Cerebellar nuclear complex (tissue), 1 donor: ENCODE results near the gene FMN1.

Source experiments
- DNase-seq, 2 experiments: peaks; one replicate each; lab custom pipeline; 2025; lab: John Stamatoyannopoulos, UW

The FMN1 gene

GRCh38 chr15:32922541-32922940, 272.0 kb downstream of the FMN1 start:
- DNase-seq, result no peak

DNA sequence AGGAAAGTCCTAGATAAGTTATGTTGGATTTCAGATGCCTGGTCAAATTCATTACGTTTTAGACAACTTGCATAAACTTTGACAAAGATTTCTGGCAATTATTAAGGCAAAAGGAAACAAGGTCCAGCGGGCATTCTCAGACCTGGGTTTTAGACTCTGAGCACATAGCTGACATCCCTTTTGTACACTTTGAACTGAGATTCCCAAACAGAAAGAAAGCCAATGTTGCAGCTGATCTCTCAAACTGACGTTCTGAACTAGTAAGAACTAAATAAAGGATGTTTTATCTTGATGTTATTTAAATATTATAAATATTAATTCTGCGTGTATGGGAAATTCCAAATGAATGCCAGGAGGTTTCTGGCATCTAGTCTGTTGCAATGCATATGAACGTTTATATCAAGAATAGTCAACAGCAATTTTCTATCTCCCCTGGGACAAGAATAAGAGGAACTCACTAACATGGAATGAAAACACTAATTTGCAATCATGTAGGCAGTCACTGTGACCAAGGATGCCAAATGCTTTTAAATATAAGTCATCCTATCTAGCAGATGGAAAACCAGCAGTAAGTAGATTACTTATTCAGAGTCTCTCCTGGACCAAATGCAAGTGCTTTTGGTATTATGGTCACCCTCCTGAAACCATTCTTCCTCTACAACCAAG, 274.6 kb downstream of the FMN1 start:
- no peak for DNase-seq

- no peak for DNase-seq
Observed at GRCh38 chr15:32918547-32918946, 276.0 kb downstream of the FMN1 start.

GRCh38 chr15:32910839-32911238, 283.7 kb downstream of the FMN1 start:
- DNase-seq, result no peak

DNA sequence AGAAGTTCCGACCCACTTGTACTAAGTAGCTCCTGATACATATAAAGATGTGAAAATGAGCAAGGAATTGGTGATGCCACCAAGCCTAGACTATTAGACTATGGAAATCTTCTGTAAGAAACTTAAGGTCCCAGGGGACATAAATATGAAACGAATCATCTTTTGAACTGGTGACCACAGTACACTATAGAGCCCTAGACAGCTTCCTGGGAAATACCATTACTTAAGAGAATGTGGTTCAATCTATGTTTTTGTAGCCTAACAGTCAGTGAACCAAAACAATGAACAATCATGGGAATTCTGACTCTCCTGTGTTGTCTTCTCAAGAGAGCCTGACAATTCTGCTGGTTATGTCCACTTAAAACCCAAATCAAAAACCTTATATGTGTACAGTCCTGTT, 285.1 kb downstream of the FMN1 start:
- no peak for DNase-seq

- DNase-seq, result no peak
Observed at GRCh38 chr15:32908872-32909271, 285.6 kb downstream of the FMN1 start.

DNA sequence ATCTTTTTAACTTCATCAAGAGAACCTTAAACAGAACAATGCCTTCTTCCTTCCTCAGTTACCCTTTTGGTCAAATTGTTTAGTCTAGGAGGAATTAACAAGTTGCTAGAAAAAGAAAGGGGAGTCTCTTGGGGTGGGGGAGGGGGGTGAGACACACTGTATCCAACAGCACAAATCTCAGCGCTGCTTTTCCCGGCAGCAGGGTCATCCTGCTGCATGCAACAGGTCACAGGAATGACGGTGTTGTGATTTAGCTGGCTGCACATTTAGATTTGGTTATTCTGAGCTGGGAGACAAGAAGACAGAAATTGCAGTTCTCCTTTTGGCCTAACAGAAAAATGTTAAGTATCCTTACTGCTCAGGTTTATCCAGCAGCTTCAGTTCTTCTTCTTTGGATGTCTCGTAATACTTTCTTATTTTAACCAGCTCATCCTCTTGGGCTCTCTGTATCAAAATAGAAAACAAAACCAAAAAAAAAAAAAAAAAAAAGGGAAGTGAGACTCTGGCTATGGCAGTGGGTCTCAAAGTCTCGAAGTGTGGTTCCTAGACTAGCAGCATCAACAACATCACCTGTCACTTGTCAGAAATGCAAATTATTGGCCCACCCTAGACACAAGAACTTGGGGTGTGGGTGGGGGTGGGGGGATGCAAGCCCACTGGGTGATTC, 286.2 kb downstream of the FMN1 start:
- DNase-seq, result no peak

DNA sequence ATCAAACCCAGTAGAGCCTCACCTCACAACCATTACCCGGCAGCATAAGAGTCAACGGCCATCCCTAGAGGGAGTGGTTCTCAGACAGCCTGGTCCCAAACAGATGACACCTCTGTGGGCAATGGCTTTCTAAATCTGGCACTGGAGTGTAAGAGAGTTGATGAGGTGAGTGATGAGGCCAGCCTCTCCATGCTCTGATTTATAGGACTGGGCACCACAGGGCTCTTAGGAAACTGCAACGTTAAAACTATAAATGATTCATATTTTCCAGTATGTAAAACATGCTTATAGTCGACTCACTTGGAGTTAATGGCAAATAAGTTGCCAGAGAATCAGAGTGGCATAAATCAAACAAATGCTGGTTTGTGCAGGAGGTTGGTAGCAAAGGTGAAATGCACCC, 289.0 kb downstream of the FMN1 start:
- no peak for DNase-seq

- no peak for DNase-seq
Observed at GRCh38 chr15:32904448-32904847, 290.1 kb downstream of the FMN1 start.

- no peak for DNase-seq
Observed at GRCh38 chr15:32903591-32904290, 290.8 kb downstream of the FMN1 start.

DNA sequence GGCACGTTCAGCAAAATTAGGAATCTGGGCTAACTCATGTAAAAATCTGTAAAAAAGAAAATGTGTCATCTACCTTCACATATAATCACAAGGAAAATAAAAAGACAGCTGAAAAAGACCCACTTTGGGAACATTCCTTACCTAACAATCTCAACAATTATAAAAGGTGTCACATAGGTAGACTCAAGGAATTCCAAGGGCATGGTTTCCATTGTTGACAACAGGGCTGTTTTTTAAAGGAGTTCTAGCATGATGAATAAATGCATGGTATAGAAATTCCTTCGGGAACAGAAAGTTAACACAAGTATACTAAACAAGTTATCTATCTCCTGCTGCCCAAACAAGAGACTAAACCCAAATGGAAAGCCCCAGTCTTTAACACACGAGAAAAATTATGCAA, 292.5 kb downstream of the FMN1 start:
- DNase-seq, result no peak

DNA sequence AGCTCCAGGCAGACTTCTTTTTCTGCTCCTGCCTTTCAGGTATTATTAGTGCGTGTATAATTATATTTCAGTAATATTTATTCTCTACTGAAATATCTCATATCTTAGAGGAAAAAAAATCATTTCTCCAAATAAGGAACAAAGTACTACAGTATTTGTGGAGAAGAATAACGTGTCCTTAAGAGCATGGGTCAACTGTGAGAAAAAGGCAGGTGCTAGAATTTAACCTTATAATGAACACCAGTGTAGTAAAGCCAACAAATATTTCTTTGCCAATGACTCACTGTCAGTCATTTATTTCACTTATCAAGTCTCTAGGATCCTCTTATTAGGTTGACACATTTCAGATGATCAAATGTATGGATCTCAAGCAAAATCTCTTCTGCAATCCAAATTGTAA, 293.3 kb downstream of the FMN1 start:
- no peak for DNase-seq

GRCh38 chr15:32899126-32899596, 295.4 kb downstream of the FMN1 start:
- DNase-seq, result no peak

GRCh38 chr15:32898414-32898813, 296.1 kb downstream of the FMN1 start:
- DNase-seq, result no peak

GRCh38 chr15:32893421-32893820, 301.1 kb downstream of the FMN1 start:
- no peak for DNase-seq

DNA sequence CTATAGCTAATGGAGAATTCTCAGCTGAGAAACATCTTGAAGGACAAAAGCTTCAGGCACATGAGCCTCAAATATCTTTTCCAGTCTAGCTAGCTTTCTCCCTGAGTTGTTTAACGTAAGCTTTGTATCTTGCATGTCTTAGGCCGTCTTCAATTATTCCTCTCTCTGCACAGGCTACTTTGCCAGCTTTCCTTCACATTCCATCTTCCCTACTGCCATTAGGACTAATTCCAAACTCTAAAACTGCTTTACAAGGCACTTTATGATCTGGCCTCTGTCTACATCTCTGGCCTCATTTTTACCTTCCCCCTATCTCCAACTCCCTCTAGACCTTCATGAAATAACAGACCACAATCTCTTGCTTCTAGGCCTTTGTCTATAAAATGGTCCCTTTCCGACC, 305.3 kb downstream of the FMN1 start:
- DNase-seq, result no peak

DNA sequence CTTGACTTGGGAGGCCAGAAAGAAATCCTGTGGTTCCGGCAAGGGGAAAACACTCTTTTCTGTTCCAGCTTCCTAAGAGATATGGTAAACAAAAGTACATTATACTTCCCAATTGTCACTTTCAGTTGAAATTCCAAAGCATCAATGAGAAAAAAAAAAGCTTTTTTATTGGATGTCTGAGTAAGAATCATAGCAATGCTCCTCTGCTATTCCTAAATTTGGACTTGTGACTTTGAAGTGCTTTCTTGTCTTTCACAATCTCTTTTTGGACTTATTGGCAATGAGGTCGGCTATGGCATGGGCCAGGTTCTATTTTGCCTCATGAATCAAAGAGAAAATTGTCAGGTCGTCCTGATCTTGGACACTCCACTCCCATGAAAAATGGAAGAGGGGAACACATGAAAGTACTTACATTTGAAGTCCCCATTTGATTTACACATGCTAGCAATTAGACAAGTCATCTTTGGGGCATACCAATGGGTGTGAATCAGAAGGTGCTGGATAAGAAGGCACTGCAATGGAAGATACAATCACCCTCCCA, 306.2 kb downstream of the FMN1 start:
- no peak for DNase-seq

DNA sequence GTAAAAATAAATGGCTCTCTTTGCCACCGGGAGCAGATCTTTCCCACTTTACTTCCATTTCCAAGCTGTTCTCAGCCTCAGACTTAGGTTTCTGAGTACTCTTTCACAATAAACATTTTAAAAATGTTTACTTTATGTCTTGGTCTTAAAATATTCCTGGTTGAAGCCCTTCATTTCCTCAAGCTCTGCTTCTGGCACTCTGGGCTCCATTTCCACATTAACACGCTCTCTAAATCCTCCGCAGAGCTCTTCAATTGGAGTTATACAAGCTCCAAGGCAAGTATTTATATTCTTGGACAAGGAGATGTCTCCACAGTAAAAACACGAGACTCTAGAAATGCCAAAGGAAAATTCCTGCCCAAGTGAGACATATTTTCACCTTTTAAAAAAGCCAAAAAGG, 307.4 kb downstream of the FMN1 start:
- DNase-seq, result no peak

DNA sequence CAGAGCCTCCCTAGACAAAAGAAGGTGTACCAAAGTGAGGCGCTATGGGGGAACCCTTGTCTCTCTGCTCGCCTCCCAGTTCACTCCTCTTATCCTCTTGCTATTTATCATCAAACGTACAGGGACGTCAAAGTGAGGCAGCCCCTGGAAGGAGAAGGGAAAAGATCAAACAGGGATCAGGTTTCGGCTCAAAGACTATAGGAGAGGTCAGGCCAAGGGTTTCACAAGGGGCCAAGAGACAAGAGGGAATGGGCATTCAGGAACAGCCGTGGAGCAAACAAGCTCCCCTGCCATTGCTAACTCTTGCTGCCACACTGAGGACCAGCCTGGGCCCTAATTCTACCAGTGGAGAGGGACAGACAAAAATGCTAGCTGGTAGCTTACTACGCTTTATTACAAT, 308.1 kb downstream of the FMN1 start:
- no peak for DNase-seq

DNA sequence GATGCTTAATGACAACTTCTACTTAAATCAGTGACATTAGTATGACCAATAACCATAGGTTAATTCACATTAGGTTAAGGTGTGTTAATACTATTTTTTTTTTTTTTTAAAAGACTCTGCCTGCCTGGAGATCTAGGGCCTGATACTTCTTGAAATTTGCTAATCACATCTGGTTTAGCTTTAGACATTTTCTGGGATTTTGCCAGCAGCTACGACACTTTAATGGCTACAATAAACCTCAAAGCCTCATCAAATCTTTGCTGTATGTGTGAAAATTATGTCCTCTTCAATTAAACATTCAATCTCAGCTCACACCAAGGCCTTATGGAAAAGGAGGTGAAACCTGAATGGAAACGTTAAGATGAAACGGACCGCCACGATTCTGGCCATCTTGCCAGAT, 308.8 kb downstream of the FMN1 start:
- DNase-seq, result no peak

DNA sequence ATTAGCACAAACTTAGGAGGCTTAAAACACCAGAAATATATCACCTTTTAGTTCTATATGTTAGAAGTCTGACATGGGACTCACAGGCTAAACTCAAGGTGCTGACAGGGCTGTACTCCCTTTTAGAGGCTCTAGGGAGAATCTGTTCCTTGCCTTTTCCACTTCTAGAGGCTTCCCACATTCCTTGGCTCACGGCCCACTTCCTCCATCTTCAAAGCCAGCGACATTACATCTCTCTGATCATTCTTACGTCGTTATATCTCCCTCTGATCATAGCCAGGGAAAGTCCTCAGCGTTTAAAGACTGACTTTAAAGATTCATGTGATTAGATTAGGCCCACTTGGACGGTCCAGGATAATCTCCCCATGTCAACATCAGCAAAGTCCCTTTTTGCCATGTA, 310.4 kb downstream of the FMN1 start:
- no peak for DNase-seq

GRCh38 chr15:32882955-32883354, 311.6 kb downstream of the FMN1 start:
- no peak for DNase-seq

GRCh38 chr15:32881528-32881927, 313.0 kb downstream of the FMN1 start:
- no peak for DNase-seq
